Lower leg skin (tissue), 4 donors: Measurements from ENCODE around the gene ZNF28. TPM values are rescaled to one million over a fixed set of nuclear protein-coding genes. Genes with fewer than 3 reads are reported as not detected.
"Not testable (repeated sequence)": the region's sequence is repeated elsewhere in the genome, so short reads cannot be mapped to it uniquely, and the experiment has no call there.

Experiments
- DNase-seq, 2 donors: peaks; one replicate each; pipeline ENCODE4 v3.0.0-alpha.2; 2019; ENCODE audit warnings: low spot score in 2 of 2
- H3K4me3 ChIP-seq: fragments of 200-600 bp; sonication (generic); 2 replicates; pipeline ENCODE4 v1.5.1; 2017; ENCODE audit warnings: mild to moderate bottlenecking, low read depth; ENCODE audit not compliant: poor library complexity, severe bottlenecking
- POLR2A ChIP-seq, 2 donors: fragments of 450-650 bp; IDR thresholded peaks; one replicate each; pipeline ENCODE4 v1.6.1; 2016 to 2017; ENCODE audit warnings: antibody characterized with exemption in 2 of 2, mild to moderate bottlenecking in 1 of 2, moderate library complexity in 1 of 2
- WGBS, 2 donors: methylation state at CpG; one replicate each; pipeline ENCODE4 v1.1.5; 2018; 5-methylcytosine and 5-hydroxymethylcytosine counted together
- intact Hi-C: fragments of 100-400 bp; cut with DNase I; formaldehyde crosslinking; loops from one replicate; pipeline ENCODE4 v1.15.0; 2023; ENCODE audit warnings: low total_unique reads
- total RNA-seq, 4 donors: library from RNA; depleted of rRNA; stranded (reverse); fragments of >200 nt; gene quantifications; one replicate each; pipeline ENCODE4 v1.1.0, GENCODE V29; 2016
- TF ChIP-seq, protein P1 (sequence below), 3 donors: fragments of 450-650 bp; IDR thresholded peaks; one replicate each; pipeline ENCODE4 v1.5.1; 2016; ENCODE audit warnings: antibody characterized with exemption in 3 of 3, mild to moderate bottlenecking in 3 of 3, moderate library complexity in 2 of 3

Gene ZNF28
- total RNA-seq, 4 donors from 2014 or later = 8.8 to 10.4 (median 10.2) TPM

DNA sequence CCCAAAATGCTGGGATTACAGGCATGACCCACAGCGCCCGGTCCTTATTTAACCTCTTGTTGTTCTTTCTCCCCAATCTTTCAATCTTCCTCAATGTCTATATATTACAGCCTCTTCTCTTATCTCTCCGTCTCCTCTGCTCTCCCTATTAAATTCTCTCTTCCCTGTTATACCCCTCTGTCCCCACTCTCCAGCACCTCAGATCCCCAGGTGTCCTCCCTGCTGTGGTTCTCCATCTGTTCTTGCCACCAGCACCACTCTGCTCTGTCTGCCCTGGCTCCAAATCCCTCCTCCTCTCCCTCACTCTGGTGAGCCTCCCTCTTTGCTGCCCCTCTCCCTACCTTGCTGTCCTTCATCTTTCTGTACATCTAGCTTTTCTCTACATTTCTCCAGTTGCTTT lies 35.9 kb downstream of the ZNF28 start:
- no peak for DNase-seq
- 79 to 86% methylated on average over 3 of the region's 3 CpGs for WGBS, 2 donors
- no peak overlapping the region for H3K4me3 ChIP-seq
- intact Hi-C loops = no loop called here
- TF ChIP-seq POLR2A (IDR thresholded peaks at IDR 0.05) = no peak
- TF ChIP-seq, protein P1, sequence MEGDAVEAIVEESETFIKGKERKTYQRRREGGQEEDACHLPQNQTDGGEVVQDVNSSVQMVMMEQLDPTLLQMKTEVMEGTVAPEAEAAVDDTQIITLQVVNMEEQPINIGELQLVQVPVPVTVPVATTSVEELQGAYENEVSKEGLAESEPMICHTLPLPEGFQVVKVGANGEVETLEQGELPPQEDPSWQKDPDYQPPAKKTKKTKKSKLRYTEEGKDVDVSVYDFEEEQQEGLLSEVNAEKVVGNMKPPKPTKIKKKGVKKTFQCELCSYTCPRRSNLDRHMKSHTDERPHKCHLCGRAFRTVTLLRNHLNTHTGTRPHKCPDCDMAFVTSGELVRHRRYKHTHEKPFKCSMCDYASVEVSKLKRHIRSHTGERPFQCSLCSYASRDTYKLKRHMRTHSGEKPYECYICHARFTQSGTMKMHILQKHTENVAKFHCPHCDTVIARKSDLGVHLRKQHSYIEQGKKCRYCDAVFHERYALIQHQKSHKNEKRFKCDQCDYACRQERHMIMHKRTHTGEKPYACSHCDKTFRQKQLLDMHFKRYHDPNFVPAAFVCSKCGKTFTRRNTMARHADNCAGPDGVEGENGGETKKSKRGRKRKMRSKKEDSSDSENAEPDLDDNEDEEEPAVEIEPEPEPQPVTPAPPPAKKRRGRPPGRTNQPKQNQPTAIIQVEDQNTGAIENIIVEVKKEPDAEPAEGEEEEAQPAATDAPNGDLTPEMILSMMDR (IDR thresholded peaks at IDR 0.05) = no peak

DNA sequence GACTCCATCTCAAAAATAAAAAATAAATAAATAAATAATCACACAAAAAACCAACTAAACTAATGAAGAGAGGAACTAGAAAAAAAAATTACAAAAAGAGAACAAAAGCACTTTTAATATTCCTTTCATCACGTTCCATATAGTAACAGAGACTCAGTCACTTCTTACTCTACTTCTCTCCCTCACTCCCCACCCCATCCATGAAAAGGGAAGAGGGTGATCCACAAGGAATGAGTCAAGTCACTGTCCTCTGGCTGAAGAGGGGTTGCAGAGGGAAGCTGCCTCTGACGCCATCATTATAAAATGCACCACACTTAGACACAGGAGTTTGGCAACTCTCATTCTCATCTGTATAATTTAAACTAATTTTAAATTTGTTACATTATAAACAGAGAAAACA lies 38.6 kb downstream of the ZNF28 start:
- DNase-seq, H3K4me3 ChIP-seq, intact Hi-C loops: not testable (repeated sequence)
- 79 to 84% methylated on average over 1 to 2 of the region's 2 CpGs for WGBS, 2 donors

DNA sequence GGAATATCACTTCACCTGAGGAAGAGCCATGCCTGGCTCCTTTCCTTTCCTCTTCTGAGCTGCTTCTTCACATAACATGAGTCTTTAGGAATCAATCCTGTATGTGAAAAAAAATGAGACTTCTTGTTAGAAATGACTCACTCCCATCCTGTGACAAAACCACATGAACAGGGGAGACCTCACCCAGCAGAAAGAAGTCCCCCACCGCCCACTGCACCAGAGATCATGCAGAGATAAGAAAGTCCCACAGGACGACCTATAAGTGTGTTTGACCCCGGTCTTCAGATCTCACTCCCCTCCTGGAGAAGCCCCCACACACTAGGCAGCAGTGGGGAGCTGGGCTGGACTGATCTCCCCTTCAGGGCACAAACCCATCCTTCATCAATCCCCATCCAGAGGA lies 42.6 kb downstream of the ZNF28 start:
- H3K4me3 ChIP-seq = no peak overlapping the region
- intact Hi-C loops = no loop called here
- DNase-seq = no peak
- TF ChIP-seq, protein P1 (IDR thresholded peaks at IDR 0.05) = no peak
- no peak for TF ChIP-seq POLR2A (IDR thresholded peaks at IDR 0.05)
- WGBS, 2 donors = 65 to 70% methylated on average over 3 of the region's 3 CpGs

DNA sequence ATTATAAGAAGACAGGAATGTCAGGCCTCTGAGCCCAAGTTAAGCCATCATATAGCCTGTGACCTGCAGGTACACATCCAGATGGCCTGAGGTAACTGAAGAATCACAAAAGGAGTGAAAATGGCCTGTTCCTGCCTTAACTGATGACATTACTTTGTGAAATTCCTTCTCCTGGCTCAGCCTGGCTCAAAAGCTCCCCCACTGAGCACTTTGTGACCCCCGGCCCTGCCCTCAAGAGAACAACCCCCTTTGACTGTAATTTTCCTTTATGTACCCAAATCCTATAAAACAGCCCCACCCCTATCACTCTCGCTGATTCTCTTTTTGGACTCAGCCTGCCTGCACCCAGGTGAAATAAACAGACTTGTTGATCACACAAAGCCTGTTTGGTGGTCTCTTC lies 65.0 kb downstream of the ZNF28 start:
- 79 to 94% methylated on average over 2 of the region's 2 CpGs for WGBS, 2 donors
- DNase-seq, intact Hi-C loops, H3K4me3 ChIP-seq: not testable (repeated sequence)

DNA sequence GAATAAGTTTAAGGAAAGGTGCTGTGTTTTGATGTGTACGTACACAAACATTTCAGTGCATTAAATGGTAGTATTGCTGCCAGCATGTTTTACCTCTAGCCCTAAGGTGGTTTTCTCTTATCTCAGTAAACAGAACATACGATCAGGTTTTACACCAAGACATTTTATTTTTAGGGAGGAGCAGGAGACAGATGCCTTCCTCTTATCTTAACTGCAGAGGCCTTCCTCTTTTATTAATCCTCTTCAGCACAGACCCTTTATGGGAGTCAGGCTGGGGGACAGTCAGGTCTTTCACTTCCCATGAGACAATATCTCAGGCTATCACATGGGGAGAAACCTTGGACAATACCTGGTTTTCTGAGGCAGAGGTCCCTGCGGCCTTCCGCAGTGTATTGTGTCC lies 71.7 kb downstream of the ZNF28 start:
- no peak for DNase-seq
- H3K4me3 ChIP-seq = no peak overlapping the region
- WGBS, 2 donors = 59 to 62% methylated on average over 4 of the region's 4 CpGs
- TF ChIP-seq, protein P1 (IDR thresholded peaks at IDR 0.05) = no peak
- no peak for TF ChIP-seq POLR2A (IDR thresholded peaks at IDR 0.05)
- intact Hi-C loops = no loop called here

DNA sequence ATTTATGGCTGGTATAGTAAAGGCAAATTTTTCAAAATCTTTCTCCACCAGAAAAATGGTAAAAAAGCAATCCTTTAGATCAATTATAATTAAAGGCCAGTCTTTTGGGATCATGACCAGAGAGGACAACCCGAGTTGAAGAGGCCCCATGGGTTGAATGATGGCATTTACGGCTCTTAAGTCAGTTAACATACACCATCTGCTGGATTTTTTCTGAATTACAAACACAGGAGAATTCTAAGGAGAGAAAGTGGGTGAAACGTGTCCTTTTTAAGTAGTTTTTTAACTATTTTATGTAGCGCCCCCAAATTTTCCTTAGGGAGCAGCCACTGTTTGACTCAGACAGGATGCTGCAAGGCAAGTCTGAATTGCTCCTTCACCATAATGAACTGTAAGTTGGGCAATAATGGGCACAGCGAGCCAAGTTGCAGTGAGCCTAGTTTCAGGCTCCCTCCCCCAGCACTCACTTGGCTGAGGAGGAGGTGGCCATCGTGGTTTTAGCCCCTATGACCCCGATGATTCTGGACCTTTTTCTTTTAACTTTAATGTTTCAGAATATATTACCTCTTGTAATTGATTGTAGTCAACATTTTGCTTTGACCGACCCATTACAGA lies 73.0 kb downstream of the ZNF28 start:
- DNase-seq = no peak
- H3K4me3 ChIP-seq = no peak overlapping the region
- TF ChIP-seq POLR2A (IDR thresholded peaks at IDR 0.05) = no peak
- TF ChIP-seq, protein P1 (IDR thresholded peaks at IDR 0.05) = no peak
- intact Hi-C loops = no loop called here
- 24 to 32% methylated on average over 8 of the region's 8 CpGs for WGBS, 2 donors

Other genes starting within 250 kb of the ZNF28 start
- gene ZNF83, start 183.3 kb downstream of the ZNF28 start, total RNA-seq = 10 to 100 TPM; 20.7 to 51.0 (median 35.3) TPM
- 10 to 100 TPM in 2 of 4 donors, 1 to 10 TPM in 2; 7.8 to 13.5 (median 10.2) TPM for gene ZNF611, start 86.6 kb downstream of the ZNF28 start, total RNA-seq
- 10 to 100 TPM in 1 of 4 donors, 1 to 10 TPM in 3; 5.5 to 12.6 (median 7.9) TPM for gene ZNF600, start 34.8 kb downstream of the ZNF28 start, total RNA-seq
- 10 to 100 TPM in 3 of 4 donors, 1 to 10 TPM in 1; 9.9 to 19.8 (median 17.2) TPM for gene ZNF468, start 36.0 kb upstream of the ZNF28 start, total RNA-seq
- gene ZNF320, start 76.0 kb upstream of the ZNF28 start, total RNA-seq = 10 to 100 TPM in 3 of 4 donors, 1 to 10 TPM in 1; 1.2 to 15.3 (median 12.4) TPM
- 1 to 10 TPM; 1.6 to 3.7 (median 3.2) TPM for gene ZNF888, start 101.8 kb upstream of the ZNF28 start, total RNA-seq
- 10 to 100 TPM in 1 of 4 donors, 1 to 10 TPM in 3; 3.2 to 17.8 (median 5.5) TPM for gene ZNF816, start 141.2 kb upstream of the ZNF28 start, total RNA-seq
- gene ERVV-1, start 192.3 kb upstream of the ZNF28 start, total RNA-seq = not detected
- not detected for gene ERVV-2, start 223.1 kb upstream of the ZNF28 start, total RNA-seq